Measurements from ENCODE around the gene PRKAR2B.

Gene PRKAR2B

DNA sequence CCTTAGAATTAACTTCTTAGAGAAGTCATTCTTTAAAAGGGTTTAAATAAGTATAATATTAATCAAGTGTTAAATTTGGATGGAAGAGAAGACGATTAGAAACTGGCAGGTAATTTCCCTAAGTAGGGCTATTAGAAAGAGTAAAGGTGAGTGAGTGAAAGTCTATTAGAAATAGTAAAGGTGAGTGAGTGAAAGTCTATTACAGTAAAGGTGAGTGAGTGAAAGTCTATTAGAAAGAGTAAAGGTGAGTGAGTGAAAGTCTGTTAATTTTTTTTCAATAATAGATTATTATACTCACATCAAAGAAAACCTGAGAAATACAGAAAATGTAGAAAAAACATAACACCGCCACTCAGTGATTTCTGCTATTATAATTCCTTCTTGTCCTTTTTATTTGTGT lies 113.5 kb downstream of the PRKAR2B start:
- DNase-seq (ENCODE audit: low spot score): no peak

DNA sequence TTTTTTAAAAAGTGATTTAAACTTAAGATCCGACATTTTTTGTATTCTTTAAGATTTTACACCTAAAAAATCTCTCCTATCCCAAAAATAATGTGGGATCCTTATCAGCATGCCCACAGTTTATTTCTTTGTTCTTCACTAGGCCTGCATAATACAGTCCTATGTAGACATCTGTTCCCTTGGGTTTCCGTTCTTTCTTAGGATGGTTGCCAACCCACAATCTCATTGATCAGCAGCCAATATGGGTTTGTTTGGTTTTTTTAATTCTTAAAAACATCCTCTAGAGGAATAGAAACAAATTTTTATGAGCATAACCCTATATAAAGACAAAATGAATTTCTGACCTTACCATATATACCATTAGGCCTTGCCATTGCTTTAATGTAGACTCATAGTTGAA lies 115.9 kb downstream of the PRKAR2B start:
- no peak for DNase-seq (ENCODE audit: low spot score)

DNA sequence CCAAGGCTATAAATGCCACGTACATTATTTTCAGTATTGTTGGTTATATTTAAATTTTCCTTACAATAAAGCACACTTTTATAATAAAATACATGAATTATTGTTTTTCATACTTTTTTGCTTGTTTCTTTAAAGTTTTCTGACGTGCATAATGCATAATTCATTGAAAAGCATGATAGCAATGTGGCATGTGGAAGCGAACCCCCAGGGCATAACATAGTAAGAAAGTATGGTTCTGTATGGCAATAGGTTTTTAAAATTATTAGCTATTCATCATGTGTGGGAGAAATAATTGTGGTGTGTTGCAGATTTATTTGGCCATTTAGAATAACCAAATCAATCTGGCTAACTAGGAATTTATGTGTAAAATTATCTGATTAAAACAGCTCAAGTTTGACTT lies 116.9 kb downstream of the PRKAR2B start:
- no peak for DNase-seq (ENCODE audit: low spot score)

DNA sequence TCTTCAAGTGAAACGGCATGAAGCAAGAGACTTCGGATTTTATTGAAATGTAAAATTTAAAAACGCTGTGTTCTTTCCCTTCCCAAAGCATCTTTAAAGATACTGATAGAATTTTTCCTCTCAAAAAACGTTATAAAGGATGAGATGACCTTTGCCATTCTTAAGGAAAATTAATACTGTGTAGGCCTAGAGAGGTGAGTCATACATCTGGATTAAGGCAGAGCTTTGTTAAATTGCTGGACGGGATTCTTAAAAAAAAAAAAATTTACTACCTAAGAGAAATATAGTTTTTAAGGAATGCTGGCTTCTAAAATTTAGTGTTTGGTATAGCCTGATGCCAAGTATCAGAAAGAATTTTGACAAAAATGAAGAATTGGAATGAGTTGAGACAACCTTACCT lies 118.0 kb downstream of the PRKAR2B start:
- DNase-seq (ENCODE audit: low spot score): no peak

DNA sequence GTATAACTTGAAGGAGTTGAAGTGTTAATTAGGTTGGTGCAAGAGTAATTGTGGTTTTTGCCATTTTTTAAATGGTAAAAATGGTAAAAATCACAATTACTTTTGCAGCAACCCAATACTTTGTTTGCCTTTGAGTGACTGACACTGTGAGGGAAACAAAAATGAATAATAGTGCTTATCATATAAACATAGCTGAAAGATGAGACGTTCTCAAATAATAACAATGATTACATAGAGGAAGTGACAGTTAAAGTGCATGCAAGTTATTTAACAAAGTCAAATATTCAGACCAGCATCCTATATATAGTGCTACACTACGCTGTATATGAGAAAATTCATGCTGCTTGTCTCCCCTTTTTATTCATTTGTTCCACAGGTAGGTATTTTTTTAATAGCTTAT lies 119.6 kb downstream of the PRKAR2B start:
- no peak for DNase-seq (ENCODE audit: low spot score)

DNA sequence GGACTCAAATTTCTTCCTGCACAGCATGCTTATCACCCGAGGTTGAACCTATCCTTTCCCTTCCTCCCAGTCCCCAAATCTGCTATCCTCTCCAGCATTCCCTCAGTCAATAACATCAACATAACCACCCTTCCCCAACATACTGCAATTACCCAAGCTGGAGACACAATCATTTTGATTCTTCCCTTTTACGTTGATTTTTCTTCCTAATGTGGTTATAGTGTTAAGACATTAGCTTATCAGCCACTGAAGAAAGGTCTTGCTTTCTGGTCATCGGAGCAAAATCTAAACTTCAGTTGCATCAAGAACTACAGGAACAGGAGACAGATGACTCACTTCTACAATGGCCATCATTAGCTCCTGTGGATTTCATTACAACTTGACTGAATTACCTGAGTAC lies 120.8 kb downstream of the PRKAR2B start:
- DNase-seq (ENCODE audit: low spot score): no peak

DNA sequence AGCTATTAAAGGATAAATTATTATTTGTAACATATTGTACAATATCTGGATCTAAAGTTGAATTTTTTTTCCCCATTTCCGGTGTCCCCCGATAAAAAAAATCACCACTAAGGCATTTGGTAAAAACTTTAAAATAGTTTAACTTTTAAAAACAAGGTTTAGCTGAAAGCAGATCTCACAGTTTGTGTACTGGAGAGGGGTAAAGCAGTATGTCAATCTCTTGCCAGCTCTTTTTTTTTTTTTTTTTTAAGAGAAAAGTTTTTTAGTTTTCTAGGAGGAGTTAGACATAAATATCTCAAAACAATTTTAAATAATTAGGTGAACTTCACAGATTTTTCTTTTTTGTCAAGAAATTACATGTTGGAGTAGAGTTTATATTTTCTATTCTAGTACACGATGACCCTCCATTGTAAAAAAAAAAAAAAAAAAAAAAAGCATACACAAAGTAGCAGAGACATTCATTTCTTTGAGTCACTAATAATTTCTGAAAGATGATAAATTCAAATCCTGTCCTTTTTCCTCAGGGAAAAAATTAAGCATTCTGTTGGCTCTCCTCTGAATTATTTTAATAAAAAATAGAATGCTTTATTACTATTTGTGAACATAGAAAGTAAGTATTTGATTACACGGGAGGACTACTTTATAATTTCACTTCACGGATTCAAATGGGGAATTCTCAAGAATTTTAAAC lies 122.4 kb downstream of the PRKAR2B start:
- no peak for DNase-seq (ENCODE audit: low spot score)

DNA sequence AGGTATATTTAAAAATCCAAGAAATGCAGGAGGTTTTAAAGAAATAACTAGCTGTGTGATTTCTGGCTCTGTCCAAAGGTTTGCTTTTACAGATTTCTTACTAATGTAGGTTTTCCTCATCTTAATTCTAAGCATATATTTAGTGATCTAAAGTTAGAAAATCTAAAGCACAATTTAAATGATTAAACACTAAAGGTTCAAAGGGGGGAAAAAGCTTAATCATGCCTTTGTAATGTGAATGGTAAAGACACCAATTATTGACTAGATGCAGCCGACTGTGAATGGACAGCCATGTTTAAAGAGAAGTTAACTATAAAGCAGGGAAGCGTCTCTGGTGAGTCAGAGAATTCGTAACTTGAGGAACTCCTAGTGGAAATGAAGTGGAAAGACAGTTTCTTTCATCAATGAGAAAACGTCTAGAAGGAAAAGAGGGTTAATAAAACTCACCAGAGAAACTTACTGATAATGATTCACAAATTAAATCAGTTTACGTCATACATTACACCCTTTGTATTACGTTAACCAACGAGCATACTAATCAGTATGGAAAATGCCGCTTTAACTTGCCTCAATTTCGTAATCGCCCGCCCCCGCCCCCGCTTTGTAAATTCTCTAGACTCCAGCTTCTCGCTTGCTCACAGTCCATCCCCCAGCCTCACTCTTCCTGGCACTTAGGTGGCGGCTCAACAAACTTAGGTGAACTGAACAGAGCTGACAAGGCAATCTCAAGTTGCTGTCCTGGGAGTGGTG lies 123.2 kb downstream of the PRKAR2B start:
- DNase-seq (ENCODE audit: low spot score): no peak

DNA sequence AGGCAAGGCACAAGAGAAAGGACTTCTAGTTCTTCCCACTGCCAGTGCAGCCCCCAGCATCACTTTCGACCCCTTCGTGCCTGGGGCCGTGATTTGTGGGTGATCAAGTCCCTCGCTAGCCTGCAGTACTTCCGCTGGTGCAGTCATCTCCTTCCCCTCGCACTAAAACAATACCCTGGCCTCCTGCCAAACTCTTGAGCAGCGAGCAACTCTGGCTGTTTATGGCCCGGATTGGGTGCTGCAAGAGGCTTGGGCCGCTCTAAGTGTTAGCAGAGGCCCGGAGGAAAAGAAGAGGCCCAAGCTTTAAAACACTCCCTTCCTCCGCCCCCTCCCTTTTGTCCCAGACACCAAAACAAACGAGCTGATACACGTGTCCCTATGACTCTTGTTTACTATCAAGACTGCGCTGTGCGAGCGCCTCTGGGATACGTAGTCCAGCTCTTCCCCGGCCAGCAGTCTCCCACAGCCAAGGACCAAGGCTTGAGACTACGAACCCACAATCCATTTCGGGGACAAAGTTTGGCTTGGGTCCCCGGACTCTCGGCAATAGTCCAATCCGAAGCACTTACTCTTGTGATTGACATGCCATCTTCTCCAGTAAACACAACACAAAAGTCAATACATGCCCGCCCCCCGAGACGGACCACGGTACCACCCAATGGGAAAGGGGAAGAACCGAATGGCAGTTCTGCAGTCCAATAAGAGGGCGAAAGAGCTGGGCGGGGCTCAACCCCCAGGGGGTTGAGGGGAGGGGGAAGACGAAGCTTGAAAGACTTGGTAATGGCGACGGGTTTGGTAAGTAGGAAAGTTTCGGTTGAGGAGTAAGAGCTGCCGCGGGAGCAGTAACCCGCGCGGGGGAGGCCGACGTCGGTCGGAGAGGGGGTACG lies 124.0 kb downstream of the PRKAR2B start, which contains the start of gene HBP1:
HBP1 (plus strand) TSS at position 771 of the 887 bp plus-strand sequence. CDS start 10,891 bp downstream, outside the sequence.
- peak; percentile 99 for DNase-seq (ENCODE audit: low spot score)

DNA sequence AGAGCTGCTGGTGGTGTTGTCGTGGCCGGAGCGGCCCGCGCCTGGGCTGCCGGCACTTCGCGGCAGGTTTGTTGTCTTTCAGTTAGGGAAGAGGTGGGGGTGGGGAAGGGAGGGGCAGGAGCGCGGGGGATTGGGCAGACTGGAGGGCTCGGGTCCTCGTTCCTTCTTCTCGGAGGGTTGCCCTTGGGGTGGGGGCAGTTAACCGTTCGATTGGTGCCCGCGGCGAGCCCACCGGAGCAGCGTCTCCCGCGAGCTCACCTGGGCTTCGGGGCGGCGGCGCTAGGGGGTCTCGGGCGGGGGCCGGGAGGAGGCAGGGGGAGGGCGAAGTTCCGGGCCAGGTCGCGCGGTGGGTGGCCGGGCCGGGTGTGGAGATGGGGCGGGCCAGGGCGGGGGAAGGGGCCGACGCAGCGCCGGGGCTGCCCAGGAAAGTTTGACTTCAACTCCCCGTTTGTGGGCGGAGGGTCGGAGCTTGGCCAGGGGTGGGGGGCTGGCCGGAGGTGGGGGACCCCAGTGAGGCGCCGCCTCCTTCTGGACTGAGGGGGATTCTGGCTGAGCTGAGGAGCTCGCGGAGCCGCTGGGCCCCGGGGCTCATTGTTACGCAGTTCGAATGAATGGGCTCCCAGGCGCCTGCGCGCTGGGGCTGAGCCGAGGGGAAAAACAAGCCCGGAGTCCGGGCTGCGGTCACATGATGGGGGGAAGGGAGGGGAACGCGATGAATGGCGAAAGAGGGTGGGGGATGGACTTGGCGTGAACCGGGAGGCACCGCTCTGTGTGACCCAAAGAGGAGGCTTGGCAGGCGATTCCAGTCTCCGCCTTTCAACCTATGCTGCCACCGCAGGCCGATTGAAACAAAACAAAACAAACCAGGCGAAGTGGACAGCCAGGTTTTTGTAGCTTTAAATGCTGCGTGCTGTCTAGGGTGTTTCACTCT lies 124.9 kb downstream of the PRKAR2B start:
- peak; percentile 95 for DNase-seq (ENCODE audit: low spot score)

DNA sequence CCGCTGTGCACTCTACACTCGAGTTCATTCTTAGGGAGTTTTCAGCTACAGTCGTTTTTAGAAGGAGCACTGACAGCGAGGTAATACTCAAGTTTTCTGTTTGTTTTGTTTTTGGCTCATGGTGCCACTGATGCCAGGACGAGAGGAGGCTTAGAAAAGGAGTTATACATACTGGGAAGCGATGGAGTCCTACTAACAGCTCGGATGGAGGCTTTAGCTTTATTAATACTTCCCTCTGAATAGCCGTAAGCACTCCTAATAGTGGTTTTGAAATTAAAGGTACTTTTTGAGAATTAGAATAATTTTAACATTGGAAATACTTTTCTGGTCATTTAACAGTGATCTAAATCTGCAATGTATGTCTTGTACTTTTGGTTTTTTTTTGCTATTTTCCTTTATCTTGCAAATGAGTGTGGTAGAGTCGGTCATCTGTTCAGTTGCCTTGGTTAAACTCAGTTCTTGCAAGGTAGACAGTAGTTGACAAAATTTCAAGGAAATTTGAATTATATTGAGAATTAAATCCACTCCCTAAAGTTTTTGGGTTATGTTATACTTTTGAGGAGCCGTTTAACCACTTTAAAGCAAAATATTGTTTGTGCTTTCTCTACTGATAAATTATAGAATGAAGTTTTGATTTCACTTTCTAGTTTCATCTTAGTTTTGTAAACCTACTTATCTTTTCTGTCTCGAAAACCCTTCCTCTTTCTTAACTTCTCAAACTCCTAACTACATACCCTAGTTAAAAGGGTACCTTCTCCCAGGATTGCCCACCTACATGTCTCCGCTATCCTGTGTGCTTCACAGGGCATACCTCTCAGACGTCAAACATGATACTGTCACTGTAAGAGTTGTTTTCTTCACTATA lies 125.8 kb downstream of the PRKAR2B start:
- no peak for DNase-seq (ENCODE audit: low spot score)

DNA sequence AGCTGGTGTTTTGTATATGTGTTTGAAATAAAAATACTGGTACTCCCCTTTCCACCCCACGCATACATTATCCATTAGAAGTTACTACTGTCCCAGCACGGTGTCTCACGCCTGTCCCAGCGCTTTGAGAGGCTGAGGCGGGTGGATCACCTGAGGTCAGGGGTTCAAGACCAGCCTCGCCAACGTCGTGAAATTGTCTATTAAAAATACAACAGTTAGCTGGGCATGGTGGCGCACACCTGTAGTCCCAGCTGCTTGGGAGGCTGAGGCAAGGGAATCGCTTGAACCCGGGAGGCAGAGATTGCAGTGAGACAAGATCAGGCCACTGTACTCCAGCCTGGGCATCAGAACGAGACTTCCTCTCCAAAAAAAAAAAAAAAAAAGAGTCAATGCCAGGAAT lies 127.0 kb downstream of the PRKAR2B start:
- DNase-seq (ENCODE audit: low spot score): peak; percentile 49

DNA sequence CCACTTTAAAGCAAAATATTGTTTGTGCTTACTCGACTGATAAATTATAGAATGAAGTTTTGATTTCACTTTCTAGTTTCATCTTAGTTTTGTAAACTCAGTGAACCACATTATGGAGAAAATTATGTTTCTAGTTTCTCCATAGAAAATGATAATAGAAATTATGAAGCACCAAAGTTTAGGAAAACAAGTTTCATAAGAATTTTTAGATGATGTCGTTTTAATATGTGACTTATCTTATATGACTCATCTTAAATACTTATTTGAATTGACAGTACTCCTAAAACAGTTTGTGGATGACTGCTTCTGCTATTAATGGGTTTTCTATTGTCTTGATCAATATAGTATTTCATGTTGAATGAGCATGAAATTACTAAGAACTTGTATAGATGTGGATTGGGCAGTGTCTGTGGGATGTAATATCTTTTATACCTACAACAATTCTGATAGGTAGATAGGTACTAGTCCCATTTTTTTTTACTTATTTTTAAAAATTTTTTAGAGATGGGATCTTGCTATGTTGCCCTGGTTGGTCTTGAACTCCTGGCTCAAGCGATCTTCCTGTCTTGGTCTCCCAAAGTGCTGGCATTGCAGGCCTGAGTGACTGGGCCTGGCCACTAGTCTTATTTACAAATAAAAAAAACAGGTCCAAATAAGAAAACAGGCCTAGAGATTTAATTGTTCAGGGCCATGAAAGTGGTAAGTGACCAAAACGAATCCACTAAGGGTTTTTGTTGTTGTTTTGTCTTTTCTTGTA lies 127.9 kb downstream of the PRKAR2B start:
- DNase-seq (ENCODE audit: low spot score): no peak

DNA sequence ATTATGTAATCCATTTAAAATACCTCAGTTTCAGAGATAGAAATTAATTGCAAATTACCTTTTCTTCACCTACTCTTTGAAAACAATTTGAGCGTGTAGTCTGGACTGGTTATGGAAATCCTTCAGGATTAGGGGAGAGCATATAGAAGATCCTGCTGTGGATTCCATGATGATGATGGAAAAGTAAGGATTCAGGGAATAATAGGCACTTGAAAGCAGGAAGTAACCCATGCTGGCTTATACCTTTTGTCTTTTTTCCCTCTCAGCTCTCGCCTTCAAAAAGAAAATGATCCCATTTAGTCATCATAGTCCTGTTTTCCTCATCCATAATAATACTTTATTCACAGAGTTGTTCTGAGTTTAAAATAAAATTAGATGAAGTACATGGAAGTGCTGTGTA lies 128.7 kb downstream of the PRKAR2B start:
- DNase-seq (ENCODE audit: low spot score): no peak

DNA sequence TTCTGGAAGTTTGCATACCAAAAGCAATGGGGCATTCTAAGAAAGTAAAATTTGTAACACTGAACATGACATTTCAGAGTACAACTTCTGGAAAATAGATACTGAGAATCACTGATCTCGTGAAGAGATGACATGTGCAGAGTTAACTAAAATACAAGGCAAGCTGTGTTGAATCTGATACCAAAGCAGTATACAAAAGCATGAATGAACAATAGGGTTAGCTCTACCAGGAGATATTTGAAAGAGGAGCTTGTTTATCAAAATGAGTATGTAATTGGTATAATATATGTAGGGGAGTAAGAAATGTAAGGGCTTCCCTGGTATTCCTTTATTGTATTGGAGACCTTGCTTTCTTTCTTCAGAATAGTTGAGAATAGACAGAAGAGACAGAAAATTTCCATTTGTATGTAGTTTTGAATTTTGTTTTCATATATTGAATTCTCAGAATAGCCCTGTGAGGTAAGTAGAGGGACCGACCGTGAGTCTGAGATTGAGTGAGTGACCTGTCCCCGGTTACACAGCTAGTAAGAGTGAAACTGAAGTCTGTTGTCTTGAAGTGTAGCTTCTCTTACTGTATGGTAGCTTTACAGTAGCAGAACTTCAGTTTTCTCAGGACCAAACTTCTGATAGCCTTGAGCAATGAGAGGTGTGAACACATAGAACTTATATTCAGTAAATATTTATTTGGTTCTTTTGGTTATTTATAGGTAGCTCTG lies 129.3 kb downstream of the PRKAR2B start:
- DNase-seq (ENCODE audit: low spot score): no peak

DNA sequence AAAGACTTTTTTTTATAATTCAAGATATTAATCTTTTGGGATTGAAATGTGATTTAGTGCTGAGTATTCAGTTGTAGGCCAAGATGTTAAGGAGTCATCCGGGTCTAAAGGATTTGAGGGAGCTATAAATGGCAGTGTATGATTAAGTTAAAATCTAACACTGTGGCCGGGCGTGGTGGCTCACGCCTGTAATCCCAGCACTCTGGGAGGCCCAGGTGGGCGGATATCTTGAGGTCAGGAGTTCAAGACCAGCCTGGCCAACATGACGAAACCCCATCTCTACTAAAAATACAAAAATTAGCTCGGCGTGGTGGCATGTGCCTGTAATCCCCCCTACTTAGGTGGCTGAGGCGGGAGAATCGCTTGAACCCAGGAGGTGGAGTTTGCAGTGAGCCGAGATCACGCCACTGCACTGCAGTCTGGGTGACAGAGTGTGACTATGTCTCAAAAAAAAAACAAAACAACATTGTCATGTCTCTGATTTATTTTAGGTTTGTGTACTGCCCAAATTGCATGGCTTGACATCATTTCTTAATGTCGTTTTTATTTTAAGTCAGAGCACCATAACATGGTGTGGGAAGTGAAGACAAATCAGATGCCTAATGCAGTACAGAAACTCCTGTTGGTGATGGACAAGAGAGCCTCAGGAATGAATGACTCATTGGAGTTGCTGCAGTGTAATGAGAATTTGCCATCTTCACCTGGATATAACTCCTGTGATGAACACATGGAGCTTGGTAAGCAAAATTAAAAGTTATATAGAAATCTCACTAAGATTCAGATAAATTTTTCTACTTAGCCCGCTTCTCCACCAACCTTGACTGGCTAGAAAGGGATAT lies 135.0 kb downstream of the PRKAR2B start:
- DNase-seq (ENCODE audit: low spot score): no peak

DNA sequence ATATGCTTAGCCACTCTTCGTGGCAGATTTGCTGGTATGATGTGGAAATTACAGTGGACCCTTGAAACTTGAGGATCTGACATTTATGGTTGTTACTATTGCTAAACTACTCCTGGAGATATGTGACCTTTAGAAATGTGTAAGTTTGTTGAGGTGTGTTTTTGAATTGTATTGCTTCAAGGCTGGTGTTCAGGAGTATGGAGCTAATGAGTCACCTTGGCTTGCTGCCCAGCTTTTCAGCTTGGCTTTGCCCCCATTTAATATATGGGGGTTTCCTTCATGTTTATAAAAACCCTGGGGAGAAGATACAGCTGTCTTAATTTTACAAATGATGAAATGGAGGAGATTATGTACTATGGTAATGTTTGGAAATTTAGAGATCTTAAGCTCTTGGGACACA lies 135.9 kb downstream of the PRKAR2B start:
- no peak for DNase-seq (ENCODE audit: low spot score)

DNA sequence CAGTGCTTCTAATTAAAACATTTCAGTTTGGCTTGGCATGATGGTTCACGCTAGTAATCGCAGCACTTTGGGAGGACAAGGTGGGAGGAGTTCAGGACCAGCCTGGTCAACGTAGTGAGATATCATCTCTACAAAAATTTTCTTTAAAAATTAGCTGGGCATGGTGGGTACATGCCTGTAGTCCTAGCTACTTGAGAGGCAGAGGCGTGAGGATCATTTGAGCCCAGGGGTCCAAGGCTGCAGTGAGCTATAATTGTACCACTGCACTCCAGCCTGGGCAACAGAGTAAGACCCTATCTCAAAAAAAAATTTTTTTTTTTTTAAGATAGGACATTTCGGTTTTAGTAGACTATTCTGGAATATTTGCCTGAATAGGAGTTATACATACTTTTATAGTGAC lies 136.7 kb downstream of the PRKAR2B start:
- DNase-seq (ENCODE audit: low spot score): no peak
